Stimulated activated CD4-positive, alpha-beta T cell treated with anti-CD3 and anti-CD28 coated beads, Interleukin-12 subunit alpha, Interleukin-12 subunit beta, amount 100 ng/mL, for 24 hours (primary cell): ENCODE results near the gene SOCS2.
"Not testable (repeated sequence)": the region's sequence is repeated elsewhere in the genome, so short reads cannot be mapped to it uniquely, and the experiment has no call there.

Experiments
- DNase-seq, 2 experiments: peaks; one replicate each; pipeline ENCODE4 v3.0.0-alpha.2; 2020; ENCODE audit warnings: low read depth in 2 of 2

The SOCS2 gene

GRCh38 chr12:93571925-93572711 lies at the start of gene SOCS2:
Gene SOCS2, plus strand, starts transcription at chr12:93572675. Its CDS starts 223 bp downstream, at chr12:93572898.
- peak in 1 of 2 experiments; percentile 17 for DNase-seq

GRCh38 chr12:93524386-93525133 lies 47.9 kb upstream of the SOCS2 start:
- DNase-seq = no peak

- no peak for DNase-seq
These were observed 45.6 kb upstream of the SOCS2 start for GRCh38 chr12:93526786-93527428.

GRCh38 chr12:93530358-93530757 lies 42.1 kb upstream of the SOCS2 start:
- DNase-seq = no peak

GRCh38 chr12:93533310-93533709 lies 39.2 kb upstream of the SOCS2 start:
- DNase-seq = no peak

GRCh38 chr12:93536111-93536765 lies 36.2 kb upstream of the SOCS2 start:
- DNase-seq = no peak

- DNase-seq = no peak
These were observed 35.5 kb upstream of the SOCS2 start for GRCh38 chr12:93536766-93537488.

GRCh38 chr12:93537769-93538168 lies 34.7 kb upstream of the SOCS2 start:
- DNase-seq = no peak

GRCh38 chr12:93539821-93540220 lies 32.7 kb upstream of the SOCS2 start:
- DNase-seq = no peak

- no peak for DNase-seq
These were observed 32.0 kb upstream of the SOCS2 start for GRCh38 chr12:93540466-93540865.

GRCh38 chr12:93541578-93542225 lies 30.8 kb upstream of the SOCS2 start:
- no peak for DNase-seq

- DNase-seq = no peak
These were observed 24.7 kb upstream of the SOCS2 start for GRCh38 chr12:93547778-93548177.

- no peak for DNase-seq
These were observed 23.3 kb upstream of the SOCS2 start for GRCh38 chr12:93549174-93549573.

GRCh38 chr12:93550748-93551611 lies 21.5 kb upstream of the SOCS2 start:
- DNase-seq = no peak

GRCh38 chr12:93552427-93552826 lies 20.0 kb upstream of the SOCS2 start:
- DNase-seq = no peak

- DNase-seq = not testable (repeated sequence)
These were observed 14.6 kb upstream of the SOCS2 start for GRCh38 chr12:93557879-93558278.

- DNase-seq = not testable (repeated sequence)
These were observed 13.8 kb upstream of the SOCS2 start for GRCh38 chr12:93558685-93559084.

- DNase-seq = no peak
These were observed 8.5 kb upstream of the SOCS2 start for GRCh38 chr12:93563807-93564538.

GRCh38 chr12:93565760-93566159 lies 6.7 kb upstream of the SOCS2 start:
- DNase-seq = no peak
